Fibroblast of peridontal ligament (primary cell): Measurements from ENCODE around the gene NOLC1.
A peak's percentile ranks its signal among the peaks of the same experiment; 100 is the strongest.

Experiments
- DNase-seq: peaks from one replicate; pipeline ENCODE4 v3.0.0-alpha.2; 2010; ENCODE audit errors: extremely low read depth

NOLC1 gene

GRCh38 chr10:102153093-102153620 is 968 bp downstream of the NOLC1 start:
- DNase-seq = peak; percentile 22

GRCh38 chr10:102154466-102155116 is 2.4 kb downstream of the NOLC1 start:
- DNase-seq = no peak

DNA sequence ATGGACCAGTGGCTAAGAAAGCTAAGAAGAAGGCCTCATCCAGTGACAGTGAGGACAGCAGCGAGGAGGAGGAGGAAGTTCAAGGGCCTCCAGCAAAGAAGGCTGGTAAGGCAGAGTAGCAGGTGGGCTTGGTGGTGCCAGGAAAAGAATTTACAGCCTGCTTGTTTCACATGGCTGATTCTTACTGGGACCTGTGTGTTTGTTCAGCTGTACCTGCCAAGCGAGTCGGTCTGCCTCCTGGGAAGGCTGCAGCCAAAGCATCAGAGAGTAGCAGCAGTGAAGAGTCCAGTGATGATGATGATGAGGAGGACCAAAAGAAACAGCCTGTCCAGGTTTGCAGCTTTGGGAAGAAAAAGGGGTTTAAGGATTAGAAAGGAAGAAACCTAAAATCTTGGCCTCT is 5.0 kb downstream of the NOLC1 start:
- no peak for DNase-seq

DNA sequence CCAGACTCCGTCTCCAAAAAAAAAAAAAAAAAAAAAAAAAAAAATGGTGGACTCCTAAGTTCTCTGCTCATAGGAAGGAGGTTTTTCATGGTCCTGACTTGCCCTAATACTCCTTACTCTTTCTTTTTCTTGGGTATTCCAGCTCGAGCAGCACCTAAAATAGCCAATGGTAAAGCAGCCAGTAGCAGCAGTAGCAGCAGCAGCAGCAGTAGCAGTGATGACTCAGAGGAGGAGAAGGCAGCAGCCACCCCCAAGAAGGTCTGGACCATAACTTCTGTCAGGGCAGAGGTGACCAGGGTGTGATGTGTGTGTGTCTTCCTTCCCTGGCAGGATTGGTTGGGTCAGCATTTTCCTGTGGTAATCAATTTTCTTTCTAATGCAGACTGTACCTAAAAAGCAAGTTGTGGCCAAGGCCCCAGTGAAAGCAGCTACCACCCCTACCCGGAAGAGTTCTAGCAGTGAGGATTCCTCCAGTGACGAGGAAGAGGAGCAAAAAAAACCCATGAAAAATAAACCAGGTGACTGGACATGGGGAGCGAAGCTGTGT is 6.9 kb downstream of the NOLC1 start:
- DNase-seq = no peak

DNA sequence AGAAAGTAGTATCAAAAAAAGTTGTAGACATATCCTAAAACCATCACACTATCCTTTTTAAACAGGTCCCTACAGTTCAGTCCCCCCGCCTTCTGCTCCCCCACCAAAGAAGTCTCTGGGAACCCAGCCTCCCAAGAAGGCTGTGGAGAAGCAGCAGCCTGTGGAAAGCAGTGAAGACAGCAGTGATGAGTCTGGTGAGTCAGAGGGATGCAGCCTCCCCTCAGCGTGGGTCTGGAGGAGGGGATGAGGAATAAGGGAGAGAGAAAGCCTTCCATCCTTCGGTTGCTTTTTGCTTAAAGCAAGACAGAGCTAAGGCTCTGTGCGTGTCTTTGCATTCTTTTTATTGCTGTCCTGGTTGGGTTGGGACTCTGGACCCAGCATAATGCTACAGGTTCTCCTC is 7.6 kb downstream of the NOLC1 start:
- no peak for DNase-seq

DNA sequence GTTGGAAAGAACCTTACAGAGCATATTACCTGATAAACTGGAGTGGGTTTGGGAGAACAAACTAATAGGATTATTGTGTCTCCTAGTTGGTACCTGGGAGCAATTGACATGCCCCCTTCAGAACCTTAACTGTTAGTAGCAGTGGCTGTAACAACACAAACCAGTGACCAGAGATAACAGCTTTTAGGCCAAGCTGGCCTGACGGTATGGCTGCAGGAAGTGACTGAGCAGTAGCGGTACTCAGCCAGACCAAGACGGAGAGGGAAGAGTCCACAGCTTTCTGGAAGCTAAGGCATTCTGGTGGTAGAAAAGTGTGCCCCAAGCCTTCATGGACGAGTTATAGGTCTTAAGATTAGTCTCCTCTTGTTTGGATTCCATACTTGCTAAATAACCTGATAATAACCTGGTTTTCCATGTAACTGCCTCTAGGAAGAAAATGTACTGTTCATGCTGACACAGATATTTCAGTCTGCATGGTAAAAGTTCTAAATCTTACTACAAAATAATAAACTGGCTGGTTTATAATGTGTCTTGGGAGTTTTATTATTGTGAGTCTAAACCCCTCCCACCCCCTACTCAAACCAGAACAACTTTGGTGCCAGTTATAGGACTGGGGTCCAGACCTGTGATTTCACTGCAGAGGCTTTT is 11.3 kb downstream of the NOLC1 start:
- no peak for DNase-seq

DNA sequence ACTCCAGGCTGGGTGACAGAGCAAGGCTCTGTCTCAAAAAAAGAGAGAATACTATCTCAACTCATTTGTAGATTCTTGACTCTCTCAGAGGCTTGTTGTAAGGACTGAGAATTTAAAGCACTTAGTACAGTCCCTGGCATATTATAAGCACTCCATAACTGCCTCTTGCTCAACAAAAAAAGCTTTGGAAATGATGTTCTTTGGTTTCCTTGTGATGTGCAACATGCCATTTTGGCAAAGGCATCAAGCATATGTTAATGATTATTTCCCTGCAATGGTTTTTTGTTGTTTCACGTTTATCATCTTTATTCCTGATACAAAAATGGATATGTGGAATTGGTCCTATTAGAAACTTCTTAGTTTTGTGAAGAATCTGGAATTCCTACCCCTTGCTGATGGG is 15.7 kb downstream of the NOLC1 start:
- DNase-seq = peak; percentile 93

- DNase-seq = no peak
Observed at GRCh38 chr10:102170602-102171001, 18.4 kb downstream of the NOLC1 start.

DNA sequence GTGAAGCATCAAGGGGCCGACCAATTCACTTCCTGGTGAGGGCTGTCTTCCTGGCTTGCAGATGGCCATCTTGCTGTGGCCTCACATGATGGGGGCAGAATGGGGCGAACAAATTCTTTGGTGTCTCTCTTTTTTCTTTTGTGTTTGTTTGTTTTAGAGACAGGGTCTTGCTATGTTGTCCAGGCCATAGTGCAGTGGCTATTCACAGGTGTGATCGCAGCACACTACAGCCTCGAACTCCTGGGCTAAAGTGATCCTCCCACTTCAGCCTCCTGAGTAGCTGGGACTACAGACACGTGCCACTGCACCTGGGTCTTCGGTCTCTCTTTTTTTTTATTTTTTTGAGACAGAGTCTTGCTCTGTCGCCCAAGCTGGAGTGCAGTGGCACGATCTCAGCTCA is 20.1 kb downstream of the NOLC1 start:
- no peak for DNase-seq

- peak; percentile 75 for DNase-seq
Observed at GRCh38 chr10:102175415-102175814, 23.2 kb downstream of the NOLC1 start.

DNA sequence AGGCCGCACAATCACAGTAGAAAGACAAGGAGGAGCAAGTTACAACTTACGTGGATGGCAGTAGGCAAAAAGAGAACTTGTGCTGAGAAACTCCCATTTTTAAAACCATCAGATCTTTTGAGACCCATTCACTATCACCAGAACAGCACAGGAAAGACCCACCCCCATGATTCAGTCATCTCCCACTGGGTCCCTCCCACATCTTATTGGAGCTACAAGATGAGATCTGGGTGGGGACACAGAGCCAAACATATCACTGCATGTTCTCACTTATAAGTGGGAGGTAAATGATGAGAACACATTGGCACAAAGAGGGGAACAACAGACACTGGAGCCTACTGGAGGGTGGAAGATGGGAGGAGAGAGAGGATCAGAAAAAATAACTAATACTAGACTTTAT is 32.4 kb downstream of the NOLC1 start:
- DNase-seq = no peak

GRCh38 chr10:102185272-102185671 is 33.1 kb downstream of the NOLC1 start:
- no peak for DNase-seq

DNA sequence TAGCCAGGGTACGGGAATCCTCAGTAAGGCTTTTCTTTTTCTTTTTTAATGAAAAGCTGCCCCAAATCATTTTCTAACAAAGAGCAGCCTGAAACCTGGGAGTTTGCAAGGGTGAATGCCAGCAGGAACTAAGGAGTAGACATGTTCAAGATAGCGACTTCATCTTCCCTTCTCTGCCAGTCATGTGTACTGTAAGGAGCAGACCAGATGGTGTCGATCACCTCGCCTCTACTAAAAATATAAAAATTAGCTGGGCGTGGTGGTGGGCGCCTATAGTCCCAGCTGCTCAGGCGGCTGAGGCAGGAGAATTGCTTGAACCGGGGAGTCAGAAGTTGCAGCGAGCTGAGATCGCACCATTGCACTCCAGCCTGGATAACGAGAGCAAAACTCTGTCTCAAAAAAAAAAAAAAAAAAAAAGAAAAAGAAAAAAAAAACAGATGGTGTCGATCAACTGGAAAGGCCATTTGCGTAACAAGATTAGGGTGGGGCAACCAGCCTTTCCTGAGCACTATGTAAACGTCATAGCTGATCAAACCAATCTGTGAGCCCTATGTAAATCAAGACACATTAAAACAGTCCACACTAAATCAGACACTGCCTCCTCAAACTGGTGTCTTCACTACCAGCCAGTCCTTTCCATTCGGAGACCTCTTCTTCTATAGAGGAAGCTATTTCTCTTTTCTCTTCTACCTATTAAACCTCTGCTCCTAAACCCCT is 33.8 kb downstream of the NOLC1 start:
- peak; percentile 7 for DNase-seq

DNA sequence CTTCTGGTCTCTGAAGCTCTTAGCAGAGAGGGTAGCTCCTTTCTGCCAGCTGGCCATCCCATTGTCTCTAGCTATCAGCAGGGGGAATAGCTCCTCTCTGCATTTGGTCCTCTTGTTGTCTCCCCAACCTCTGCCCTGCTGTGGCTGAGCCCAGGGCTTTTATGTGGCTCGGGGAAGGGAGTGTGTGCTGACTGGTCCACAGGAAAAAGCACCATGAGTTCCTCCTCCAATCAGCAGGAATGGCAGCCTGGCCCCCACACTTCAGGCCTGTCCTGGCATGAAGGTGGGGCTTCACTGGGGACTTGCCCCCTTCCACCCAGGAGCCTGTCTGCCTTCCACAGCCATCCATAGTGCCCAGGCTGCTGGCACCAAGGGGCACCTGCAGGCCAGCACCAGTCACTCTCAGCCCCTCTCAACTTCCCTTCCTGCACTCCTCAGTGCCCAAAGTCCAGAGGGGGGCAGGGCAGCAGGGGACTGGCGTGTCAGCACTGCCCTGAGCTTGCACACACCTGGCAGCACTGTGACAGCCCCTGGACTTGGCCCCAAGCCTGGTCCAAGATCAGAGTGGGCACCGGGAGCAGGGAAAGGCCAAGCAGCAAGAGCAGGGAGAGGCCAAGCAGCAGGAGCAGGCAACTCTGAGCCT is 36.2 kb downstream of the NOLC1 start:
- DNase-seq = no peak

GRCh38 chr10:102188941-102189898 is 37.0 kb downstream of the NOLC1 start:
- DNase-seq = peak; percentile 16

DNA sequence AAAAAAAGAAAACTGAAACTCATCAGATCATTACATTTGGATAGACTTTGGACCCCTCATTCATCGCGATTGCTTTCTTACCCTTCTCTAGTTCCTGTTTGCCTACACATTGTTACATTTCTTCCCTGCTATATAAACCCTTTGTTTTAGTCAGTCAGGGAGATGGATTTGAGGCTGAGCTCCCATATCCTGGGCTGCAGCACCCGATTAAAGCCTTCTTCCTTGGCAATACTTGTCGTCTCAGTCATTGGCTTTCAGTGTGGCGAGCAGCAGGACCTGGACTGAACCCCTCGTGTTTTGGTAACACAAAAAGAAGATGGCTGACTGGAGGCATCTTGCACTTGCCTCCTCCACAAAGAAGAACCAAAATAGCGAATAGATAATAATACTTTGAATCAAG is 39.8 kb downstream of the NOLC1 start:
- DNase-seq = no peak

- DNase-seq = no peak
Observed at GRCh38 chr10:102195296-102195870, 43.2 kb downstream of the NOLC1 start.

GRCh38 chr10:102196893-102197292 is 44.7 kb downstream of the NOLC1 start:
- no peak for DNase-seq

GRCh38 chr10:102198027-102198426 is 45.8 kb downstream of the NOLC1 start:
- DNase-seq = no peak
